IMR-90 (cell line): ENCODE measurements around the gene NOL12. TPM values are rescaled to one million over a fixed set of nuclear protein-coding genes. Genes with fewer than 3 reads are reported as not detected.

ENCODE experiments used
- ATAC-seq: fragments of 200-7000 bp; cut with Tn5 transposase; 2 replicates; pipeline ENCODE4 v1.9.1; 2020; ENCODE audit warnings: low read depth, mild to moderate bottlenecking, moderate library complexity
- BruUV-seq: library from RNA; stranded (reverse); fragments of 400-500 nt; replicated peaks from 2 replicates; lab custom pipeline; 2021; lab: Mats Ljungman, UMichigan
- CTCF ChIA-PET: fragments of 300-600 bp; formaldehyde crosslinking; extraction: SDS; loops from one replicate; lab custom pipeline; 2021; ENCODE audit warnings: antibody characterized with exemption; lab: Yijun Ruan, JAX
- POLR2A ChIA-PET: fragments of 300-600 bp; sonication (Branson Sonifier 250); formaldehyde crosslinking; loops from one replicate; lab custom pipeline; 2022; ENCODE audit warnings: antibody characterized with exemption; ENCODE audit not compliant: unreplicated experiment; lab: Charles Lee
- DNase-seq: peaks from one replicate; pipeline ENCODE4 v3.0.0; 2013
- H2AFZ ChIP-seq: replicated peaks from 2 replicates; pipeline ENCODE3; 2013; ENCODE audit warnings: low read length, mild to moderate bottlenecking; ENCODE audit not compliant: poor library complexity
- H2AK5ac ChIP-seq: 2 replicates; pipeline ENCODE4 v1.6.1; 2013; ENCODE audit warnings: low read depth, low read length, inconsistent platforms
- H2AK9ac ChIP-seq: replicated peaks from 2 replicates; pipeline ENCODE3; 2013; ENCODE audit warnings: mild to moderate bottlenecking, low read depth, low read length, moderate library complexity; ENCODE audit not compliant: poor library complexity
- H2BK120ac ChIP-seq: 2 replicates; pipeline ENCODE4 v1.6.1; 2013; ENCODE audit warnings: low read depth, low read length, inconsistent platforms
- H2BK15ac ChIP-seq: 3 replicates; pipeline ENCODE4 v1.6.1; 2013; ENCODE audit warnings: low read depth, low read length, inconsistent platforms
- H2BK20ac ChIP-seq: 2 replicates; pipeline ENCODE4 v1.6.1; 2013; ENCODE audit warnings: low read depth, mild to moderate bottlenecking, inconsistent platforms, low read length, moderate library complexity
- H2BK5ac ChIP-seq: 2 replicates; pipeline ENCODE4 v1.6.1; 2013; ENCODE audit warnings: mild to moderate bottlenecking, low read depth, low read length, inconsistent platforms; ENCODE audit not compliant: poor library complexity, severe bottlenecking
- H3K14ac ChIP-seq: replicated peaks from 2 replicates; pipeline ENCODE4 v1.6.1; 2013; ENCODE audit warnings: low read depth, low read length, inconsistent platforms
- H3K18ac ChIP-seq: 2 replicates; pipeline ENCODE4 v1.6.1; 2013; ENCODE audit warnings: low read depth, low read length, control low read depth
- H3K23ac ChIP-seq: 2 replicates; pipeline ENCODE4 v1.6.1; 2013; ENCODE audit warnings: low read depth, low read length, inconsistent platforms
- H3K27ac ChIP-seq: 2 replicates; pipeline ENCODE4 v1.5.1; 2013; ENCODE audit warnings: mild to moderate bottlenecking, control low read depth, low read length; ENCODE audit not compliant: insufficient read depth
- H3K27me3 ChIP-seq: 2 replicates; pipeline ENCODE4 v1.6.1; 2013; ENCODE audit warnings: low read length; ENCODE audit not compliant: control insufficient read depth, insufficient read depth
- H3K36me3 ChIP-seq: 2 replicates; pipeline ENCODE4 v1.6.1; 2013; ENCODE audit warnings: low read length, mixed read lengths; ENCODE audit not compliant: control insufficient read depth, insufficient read depth
- H3K4ac ChIP-seq: 2 replicates; pipeline ENCODE4 v1.6.1; 2013; ENCODE audit warnings: low read depth, low read length, inconsistent platforms
- H3K4me1 ChIP-seq: 2 replicates; pipeline ENCODE4 v1.6.1; 2013; ENCODE audit warnings: low read length, mixed read lengths; ENCODE audit not compliant: control insufficient read depth, insufficient read depth
- H3K4me2 ChIP-seq: 2 replicates; pipeline ENCODE4 v1.6.1; 2013; ENCODE audit warnings: low read depth, mild to moderate bottlenecking, control low read depth, low read length, moderate library complexity
- H3K4me3 ChIP-seq: 2 replicates; pipeline ENCODE4 v1.5.1; 2013; ENCODE audit warnings: low read depth, mild to moderate bottlenecking, control low read depth, low read length, moderate library complexity; ENCODE audit not compliant: insufficient read depth
- H3K56ac ChIP-seq: 2 replicates; pipeline ENCODE4 v1.6.1; 2013; ENCODE audit warnings: low read length, inconsistent platforms; ENCODE audit not compliant: insufficient read depth; ENCODE audit errors: extremely low read depth
- H3K79me1 ChIP-seq, 2 experiments: 2 replicates each; pipeline ENCODE4 v1.6.1; 2013; ENCODE audit warnings: low read length in 2 of 2, inconsistent platforms in 1 of 2, low read depth in 1 of 2
- H3K9ac ChIP-seq: 2 replicates; pipeline ENCODE4 v1.6.1; 2013; ENCODE audit warnings: low read depth, low read length, control low read depth
- H3K9me1 ChIP-seq: 2 replicates; pipeline ENCODE4 v1.6.1; 2013; ENCODE audit warnings: low read length, inconsistent platforms; ENCODE audit not compliant: insufficient read depth
- H3K9me3 ChIP-seq: 2 replicates; pipeline ENCODE4 v1.6.1; 2013; ENCODE audit warnings: low read length; ENCODE audit not compliant: control insufficient read depth, insufficient read depth
- H4K20me1 ChIP-seq: 2 replicates; pipeline ENCODE4 v1.6.1; 2013; ENCODE audit warnings: low read length, inconsistent platforms; ENCODE audit not compliant: insufficient read depth
- H4K5ac ChIP-seq: 2 replicates; pipeline ENCODE4 v1.6.1; 2013; ENCODE audit warnings: mild to moderate bottlenecking, low read depth, low read length, control low read depth
- H4K8ac ChIP-seq, 2 experiments: 2 replicates each; pipeline ENCODE4 v1.6.1; 2013; ENCODE audit warnings: low read depth in 2 of 2, low read length in 2 of 2, control low read depth in 1 of 2, inconsistent platforms in 1 of 2
- H4K91ac ChIP-seq: 2 replicates; pipeline ENCODE4 v1.6.1; 2013; ENCODE audit warnings: low read depth, low read length, inconsistent platforms; ENCODE audit not compliant: insufficient read depth
- CHD1 ChIP-seq: IDR thresholded peaks from 2 replicates; pipeline ENCODE4 v1.6.1; 2012; ENCODE audit warnings: low read depth, low read length, improper control_type of control experiment
- MXI1 ChIP-seq: IDR thresholded peaks from 2 replicates; pipeline ENCODE4 v1.6.1; 2012; ENCODE audit warnings: low read depth, mild to moderate bottlenecking, low read length, moderate library complexity, borderline replicate concordance
- NFE2L2 ChIP-seq: fragments of 150-350 bp; IDR thresholded peaks from 2 replicates; pipeline ENCODE4 v1.6.1; 2016; ENCODE audit warnings: low read depth, mild to moderate bottlenecking, low read length
- POLR2A ChIP-seq: IDR thresholded peaks from 2 replicates; pipeline ENCODE4 v1.6.1; 2012; ENCODE audit warnings: mild to moderate bottlenecking, low read depth, low read length
- RAD21 ChIP-seq: IDR thresholded peaks from 2 replicates; pipeline ENCODE4 v1.6.1; 2012; ENCODE audit warnings: low read length, improper control_type of control experiment
- RCOR1 ChIP-seq: IDR thresholded peaks from 2 replicates; pipeline ENCODE4 v1.6.1; 2012; ENCODE audit warnings: mild to moderate bottlenecking, low read length, improper control_type of control experiment; ENCODE audit not compliant: insufficient replicate concordance
- SMC3 ChIP-seq: fragments of 150-350 bp; IDR thresholded peaks from 2 replicates; pipeline ENCODE4 v1.6.1; 2016; ENCODE audit warnings: low read depth, mild to moderate bottlenecking, antibody characterized with exemption, low read length, moderate library complexity
- WGBS, 2 experiments: methylation state at CpG; one replicate each; pipeline versions ENCODE4 v1.1.5 to v1.1.7; 2013; ENCODE audit warnings: missing lambda C conversion rate in 2 of 2; ENCODE audit not compliant: insufficient read length in 1 of 2; ENCODE audit errors: extremely low coverage in 2 of 2; 5-methylcytosine and 5-hydroxymethylcytosine counted together
- dilution Hi-C: fragments of 300-500 bp; cut with HindIII; formaldehyde crosslinking; loops from one replicate; pipeline ENCODE4 v1.14.3; 2018; ENCODE audit warnings: low sequenced_read_pairs; ENCODE audit not compliant: unreplicated experiment
- in situ Hi-C: fragments of 300-500 bp; cut with MboI; formaldehyde crosslinking; loops from 3 replicates; pipeline ENCODE4 v1.14.3; 2019; ENCODE audit warnings: low sequenced_read_pairs, inconsistent platforms, mixed read lengths
- intact Hi-C: fragments of 100-400 bp; cut with micrococcal nuclease; formaldehyde crosslinking; loops from 2 replicates; pipeline ENCODE4 v1.10.0; 2022
- polyA plus RNA-seq, 3 experiments: library from polyadenylated mRNA; depleted of rRNA; stranded (reverse); fragments of >200 nt; gene quantifications; 2 replicates each; pipeline ENCODE4 v1.2.3, GENCODE V29; 2012; ENCODE audit warnings: low replicate concordance in 1 of 3
- total RNA-seq: library from RNA; depleted of rRNA; stranded (reverse); fragments of >200 nt; gene quantifications from 2 replicates; pipeline ENCODE4 v1.2.3, GENCODE V29; 2012
- TF ChIP-seq, protein P1 (sequence below): conservative IDR thresholded peaks from 2 replicates; pipeline ENCODE4 v1.5.1; 2012; ENCODE audit warnings: mild to moderate bottlenecking, low read depth, low read length, improper control_type of control experiment
- TF ChIP-seq, protein P2 (sequence below): fragments of 150-350 bp; IDR thresholded peaks from 2 replicates; pipeline ENCODE4 v1.6.1; 2017; ENCODE audit warnings: mild to moderate bottlenecking, antibody characterized with exemption, low read length, low read depth

NOL12 gene
- total and polyA plus RNA-seq, 2 of the 4 experiments (the other 2 are of a cell fraction): 16.0 to 25.6 TPM

GRCh38 chr22:37734402-37734700, 48.2 kb downstream of the NOL12 start (continued):
- TF ChIP-seq CHD1: no peak

DNA sequence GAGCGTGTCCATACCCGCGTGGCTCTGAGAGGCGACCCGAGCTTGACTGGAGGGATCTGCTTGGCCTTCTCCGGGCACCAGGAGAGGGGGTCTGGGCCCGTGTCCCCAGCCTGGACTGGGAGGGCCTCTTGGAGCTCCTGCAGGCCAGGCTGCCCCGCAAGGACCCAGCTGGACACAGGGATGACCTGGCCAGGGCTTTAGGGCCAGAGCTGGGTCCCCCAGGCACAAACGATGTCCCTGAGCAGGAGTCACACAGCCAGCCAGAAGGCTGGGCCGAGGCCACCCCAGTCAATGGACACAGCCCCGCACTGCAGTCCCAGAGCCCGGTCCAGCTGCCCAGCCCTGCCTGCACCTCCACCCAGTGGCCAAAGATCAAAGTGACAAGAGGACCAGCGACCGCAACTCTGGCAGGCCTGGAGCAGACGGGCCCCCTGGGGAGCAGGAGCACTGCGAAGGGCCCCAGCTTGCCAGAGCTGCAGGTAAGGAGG, 48.9 kb downstream of the NOL12 start:
- CTCF ChIA-PET: interaction anchor here (0.7 kb wide), 1 partner anchor 39 kb away, joined by 3 read pairs; no protein-coding TSS in a partner anchor

More for the DNA sequence above, 48.9 kb downstream of the NOL12 start:
- dilution Hi-C loops (no loop called here), intact Hi-C loops (loop anchor here (5.0 kb wide), 1 partner anchor 93 kb away; no protein-coding TSS in a partner anchor), in situ Hi-C loops (no loop called here)
- Histone ChIP-seq H3K18ac (no peak overlapping the region), H2BK5ac (no peak overlapping the region), H2AFZ (peak overlapping the region; percentile 58), H2BK15ac (no peak overlapping the region), H3K56ac (no peak overlapping the region), H2BK20ac (no peak overlapping the region), H3K9me1 (peaks cover 12% of the 10 kb centered on the region), H3K27me3 (no peaks in the 10 kb centered on the region), H4K91ac (no peak overlapping the region), H4K5ac (no peak overlapping the region), H2BK120ac (no peak overlapping the region), H3K27ac (no peak overlapping the region), H3K4me1 (peaks cover 11% of the 10 kb centered on the region), H3K23ac (no peak overlapping the region), H4K20me1 (no peaks in the 10 kb centered on the region), H3K4me2 (no peak overlapping the region), H3K36me3 (no peaks in the 10 kb centered on the region), H4K8ac (no peak overlapping the region), H3K14ac (no peak overlapping the region), H2AK9ac (no peak overlapping the region), H3K9me3 (no peaks in the 10 kb centered on the region), H3K9ac (no peak overlapping the region), H3K4me3 (no peak overlapping the region), H3K79me1 (no peaks in the 10 kb centered on the region), H3K4ac (no peak overlapping the region), H2AK5ac (peak overlapping the region; percentile 26; the same call in 1 of the 2 replicates)
- POLR2A ChIA-PET: no interaction called here
- TF ChIP-seq CHD1 (no peak), RAD21 (peak; percentile 47), MXI1 (no peak), POLR2A (no peak), NFE2L2 (no peak), SMC3 (peak; percentile 42; the same call in 1 of the 2 replicates), RCOR1 (no peak)
- TF ChIP-seq, protein P1, sequence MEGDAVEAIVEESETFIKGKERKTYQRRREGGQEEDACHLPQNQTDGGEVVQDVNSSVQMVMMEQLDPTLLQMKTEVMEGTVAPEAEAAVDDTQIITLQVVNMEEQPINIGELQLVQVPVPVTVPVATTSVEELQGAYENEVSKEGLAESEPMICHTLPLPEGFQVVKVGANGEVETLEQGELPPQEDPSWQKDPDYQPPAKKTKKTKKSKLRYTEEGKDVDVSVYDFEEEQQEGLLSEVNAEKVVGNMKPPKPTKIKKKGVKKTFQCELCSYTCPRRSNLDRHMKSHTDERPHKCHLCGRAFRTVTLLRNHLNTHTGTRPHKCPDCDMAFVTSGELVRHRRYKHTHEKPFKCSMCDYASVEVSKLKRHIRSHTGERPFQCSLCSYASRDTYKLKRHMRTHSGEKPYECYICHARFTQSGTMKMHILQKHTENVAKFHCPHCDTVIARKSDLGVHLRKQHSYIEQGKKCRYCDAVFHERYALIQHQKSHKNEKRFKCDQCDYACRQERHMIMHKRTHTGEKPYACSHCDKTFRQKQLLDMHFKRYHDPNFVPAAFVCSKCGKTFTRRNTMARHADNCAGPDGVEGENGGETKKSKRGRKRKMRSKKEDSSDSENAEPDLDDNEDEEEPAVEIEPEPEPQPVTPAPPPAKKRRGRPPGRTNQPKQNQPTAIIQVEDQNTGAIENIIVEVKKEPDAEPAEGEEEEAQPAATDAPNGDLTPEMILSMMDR: peak; percentile 37
- TF ChIP-seq, protein P2, sequence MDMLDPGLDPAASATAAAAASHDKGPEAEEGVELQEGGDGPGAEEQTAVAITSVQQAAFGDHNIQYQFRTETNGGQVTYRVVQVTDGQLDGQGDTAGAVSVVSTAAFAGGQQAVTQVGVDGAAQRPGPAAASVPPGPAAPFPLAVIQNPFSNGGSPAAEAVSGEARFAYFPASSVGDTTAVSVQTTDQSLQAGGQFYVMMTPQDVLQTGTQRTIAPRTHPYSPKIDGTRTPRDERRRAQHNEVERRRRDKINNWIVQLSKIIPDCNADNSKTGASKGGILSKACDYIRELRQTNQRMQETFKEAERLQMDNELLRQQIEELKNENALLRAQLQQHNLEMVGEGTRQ: no peak
- 68% methylated on average over 15 of the region's 16 CpGs; no CpG with 5 or more reads in 1 of the 2 experiments for WGBS, 2 experiments
- no TSS peak for BruUV-seq
- ATAC-seq (peak; percentile 60), DNase-seq (no peak)
